Glomerular visceral epithelial cell (primary cell): ENCODE results near the gene AUP1.
"Not testable (repeated sequence)": the region's sequence is repeated elsewhere in the genome, so short reads cannot be mapped to it uniquely, and the experiment has no call there.

Experiments
- DNase-seq: peaks from one replicate; pipeline ENCODE4 v3.0.0-alpha.2; 2016; ENCODE audit errors: extremely low spot score

The AUP1 gene

GRCh38 chr2:74529357-74530238 lies at the start of gene AUP1, which contains the start of gene HTRA2:
Gene AUP1 (minus strand): TSS chr2:74529706. CDS start chr2:74529629, 77 bp downstream.
Gene HTRA2 (plus strand): TSS chr2:74529933. CDS start chr2:74530007, 74 bp downstream.
- peak; percentile 98 for DNase-seq

GRCh38 chr2:74578408-74578807 lies 48.9 kb upstream of the AUP1 start:
- DNase-seq: no peak

GRCh38 chr2:74577448-74577847 lies 47.9 kb upstream of the AUP1 start:
- no peak for DNase-seq

- no peak for DNase-seq
These were observed 47.3 kb upstream of the AUP1 start for GRCh38 chr2:74576863-74577229.

- DNase-seq: no peak
These were observed 46.8 kb upstream of the AUP1 start for GRCh38 chr2:74576211-74576862.

- DNase-seq: no peak
These were observed 45.8 kb upstream of the AUP1 start for GRCh38 chr2:74575320-74575719.

- DNase-seq: no peak
These were observed 44.4 kb upstream of the AUP1 start for GRCh38 chr2:74573747-74574562.

GRCh38 chr2:74572178-74572925 lies 42.8 kb upstream of the AUP1 start:
- no peak for DNase-seq

- no peak for DNase-seq
These were observed 41.6 kb upstream of the AUP1 start for GRCh38 chr2:74571058-74571457.

GRCh38 chr2:74569686-74570085 lies 40.2 kb upstream of the AUP1 start:
- no peak for DNase-seq

- DNase-seq: peak; percentile 58
These were observed 38.4 kb upstream of the AUP1 start for GRCh38 chr2:74567881-74568280.

- DNase-seq: peak; percentile 79
These were observed 37.2 kb upstream of the AUP1 start for GRCh38 chr2:74566754-74567085.

GRCh38 chr2:74566076-74566753 lies 36.7 kb upstream of the AUP1 start:
- no peak for DNase-seq

- peak; percentile 83 for DNase-seq
These were observed 34.7 kb upstream of the AUP1 start for GRCh38 chr2:74564222-74564621.

- no peak for DNase-seq
These were observed 32.7 kb upstream of the AUP1 start for GRCh38 chr2:74562126-74562775.

- not testable (repeated sequence) for DNase-seq
These were observed 31.5 kb upstream of the AUP1 start for GRCh38 chr2:74561022-74561421.

GRCh38 chr2:74560591-74560990 lies 31.1 kb upstream of the AUP1 start:
- peak; percentile 75 for DNase-seq

GRCh38 chr2:74559912-74560311 lies 30.4 kb upstream of the AUP1 start:
- no peak for DNase-seq

- DNase-seq: no peak
These were observed 29.1 kb upstream of the AUP1 start for GRCh38 chr2:74558284-74559230.
